ENCODE data around the gene ASPSCR1. TPM values are rescaled to one million over a fixed set of nuclear protein-coding genes. Genes with fewer than 3 reads are reported as not detected.

ASPSCR1 gene
- total RNA-seq, 2 experiments from 2014 or later, result 34.4 to 35.1 TPM

DNA sequence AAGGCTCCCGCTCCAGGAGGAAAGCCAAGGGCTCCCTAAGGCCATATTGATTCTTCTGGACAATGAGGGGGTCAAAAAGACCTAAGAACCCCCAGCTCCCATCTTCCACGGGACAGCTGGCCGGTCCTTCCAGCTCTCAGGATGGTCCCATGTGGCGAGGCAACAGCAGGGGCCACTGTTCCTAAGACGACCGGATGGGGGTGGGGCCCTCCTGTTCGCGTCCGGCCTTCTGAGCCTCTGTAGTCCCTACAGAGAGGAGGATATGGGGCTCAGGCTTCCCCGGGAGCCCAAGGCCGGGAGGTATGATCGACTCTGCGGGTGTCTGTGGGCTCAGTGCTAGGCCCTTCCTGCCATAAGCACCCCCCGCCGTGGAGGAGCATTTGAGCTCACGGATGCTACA lies 66.1 kb downstream of the ASPSCR1 start:
- peaks cover 2% of the 10 kb centered on the region for H3K36me3 Mint-ChIP-seq
- no peak for DNase-seq
- no peak for ATAC-seq (ENCODE audit: low read depth)
- POLR2A ChIA-PET, result interaction anchor here (0.7 to 1.0 kb wide), 2 partner anchors 53 to 78 kb away, joined by 3 to 5 read pairs; no protein-coding TSS in a partner anchor
- H3K9me3 Mint-ChIP-seq, result no peaks in the 10 kb centered on the region
- H3K4me3 Mint-ChIP-seq, result no peak overlapping the region
- H3K27me3 Mint-ChIP-seq, result no peaks in the 10 kb centered on the region
- H3K4me1 Mint-ChIP-seq, result peaks cover 9% of the 10 kb centered on the region
- H3K27ac Mint-ChIP-seq, result no peak overlapping the region

GRCh38 chr17:82045936-82046484 lies 68.6 kb downstream of the ASPSCR1 start:
- H3K36me3 Mint-ChIP-seq, result peaks cover 2% of the 10 kb centered on the region
- peaks cover 5% of the 10 kb centered on the region for H3K4me1 Mint-ChIP-seq
- no peak for ATAC-seq (ENCODE audit: low read depth)
- DNase-seq, result no peak
- H3K27me3 Mint-ChIP-seq, result no peaks in the 10 kb centered on the region
- POLR2A ChIA-PET, result no interaction called here
- H3K4me3 Mint-ChIP-seq, result no peak overlapping the region
- H3K27ac Mint-ChIP-seq, result no peak overlapping the region
- H3K9me3 Mint-ChIP-seq, result no peaks in the 10 kb centered on the region

DNA sequence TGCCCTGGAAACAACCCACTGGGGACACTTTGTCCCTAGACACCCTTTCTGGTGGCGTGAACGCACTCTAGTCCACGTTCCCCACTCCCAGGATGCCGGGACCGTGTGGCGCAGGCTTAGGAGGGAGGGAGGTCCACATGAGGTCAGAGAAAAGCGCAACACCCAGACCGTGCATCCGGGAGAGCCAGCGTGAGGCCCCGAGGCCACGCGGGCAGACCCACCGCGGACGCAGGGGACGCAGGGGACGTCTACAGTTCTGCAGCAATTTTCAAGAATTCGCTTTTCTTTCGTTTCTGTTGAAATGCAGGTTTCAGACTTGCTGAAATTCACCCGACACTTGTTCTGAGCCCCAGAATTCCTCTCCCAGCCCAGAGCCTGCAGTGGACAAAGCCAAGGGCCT lies 69.5 kb downstream of the ASPSCR1 start:
- Mint-ChIP-seq H3K27me3 (no peaks in the 10 kb centered on the region), H3K27ac (no peak overlapping the region), H3K9me3 (no peaks in the 10 kb centered on the region), H3K36me3 (peaks cover 2% of the 10 kb centered on the region), H3K4me3 (no peak overlapping the region), H3K4me1 (peaks cover 5% of the 10 kb centered on the region)
- no peak for ATAC-seq (ENCODE audit: low read depth)
- no peak for DNase-seq
- POLR2A ChIA-PET, result no interaction called here

DNA sequence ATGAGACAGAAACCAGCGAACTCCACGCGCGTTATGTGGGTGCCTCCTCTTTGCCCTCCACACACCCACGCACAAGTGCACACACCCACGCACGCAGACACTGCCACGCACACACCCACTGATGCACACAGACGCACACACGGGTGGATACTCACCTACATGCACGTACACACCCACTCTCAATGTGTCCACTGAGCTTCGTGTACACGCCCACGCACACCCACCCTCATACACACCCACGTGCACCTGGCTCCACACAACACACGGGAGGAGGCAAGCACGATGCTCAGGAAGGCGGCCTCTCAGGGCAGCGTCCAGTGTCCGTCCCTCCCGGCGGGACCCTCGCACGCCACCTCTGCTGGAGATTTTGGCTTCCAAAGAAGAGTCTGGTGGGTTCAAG lies 70.0 kb downstream of the ASPSCR1 start:
- no peaks in the 10 kb centered on the region for H3K9me3 Mint-ChIP-seq
- ATAC-seq (ENCODE audit: low read depth), result no peak
- no peaks in the 10 kb centered on the region for H3K27me3 Mint-ChIP-seq
- peaks cover 5% of the 10 kb centered on the region for H3K4me1 Mint-ChIP-seq
- no peak for DNase-seq
- no peak overlapping the region for H3K4me3 Mint-ChIP-seq
- peaks cover 2% of the 10 kb centered on the region for H3K36me3 Mint-ChIP-seq
- no peak overlapping the region for H3K27ac Mint-ChIP-seq
- POLR2A ChIA-PET, result interaction anchor here (1.0 kb wide), 1 partner anchor 10 kb away, joined by 4 read pairs; the partner anchor contains the start of gene DCXR

- ATAC-seq (ENCODE audit: low read depth) (no peak), DNase-seq (no peak)
- Mint-ChIP-seq H3K36me3 (peaks cover 2% of the 10 kb centered on the region), H3K27ac (no peak overlapping the region), H3K4me1 (peaks cover 8% of the 10 kb centered on the region), H3K9me3 (no peaks in the 10 kb centered on the region), H3K4me3 (no peak overlapping the region), H3K27me3 (no peaks in the 10 kb centered on the region)
- POLR2A ChIA-PET, result interaction anchor here (1.0 kb wide), 1 partner anchor 10 kb away, joined by 4 read pairs; the partner anchor contains the start of gene DCXR
Measured at GRCh38 chr17:82047914-82048570, 70.6 kb downstream of the ASPSCR1 start.

DNA sequence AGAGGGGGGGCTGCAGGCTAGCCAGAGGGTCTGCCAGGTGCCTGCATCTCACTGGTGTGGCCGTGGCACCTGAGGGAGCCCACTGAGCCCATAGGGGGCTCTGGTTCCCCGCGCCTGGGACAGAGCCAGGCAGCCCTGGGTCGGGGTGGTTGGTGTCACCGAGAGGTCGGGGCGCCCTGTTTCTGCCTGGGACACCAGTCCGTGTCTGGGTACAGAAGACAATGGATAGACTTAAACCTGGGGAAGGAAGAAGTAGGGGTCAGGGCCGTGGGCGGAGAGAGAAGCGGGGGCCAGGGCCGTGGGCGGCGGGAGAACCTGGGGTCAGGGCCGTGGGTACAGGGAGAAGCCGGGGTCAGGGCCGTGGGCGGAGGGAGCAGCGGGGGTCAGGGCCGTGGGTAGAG lies 71.1 kb downstream of the ASPSCR1 start:
- Mint-ChIP-seq H3K4me3 (no peak overlapping the region), H3K36me3 (peaks cover 2% of the 10 kb centered on the region), H3K9me3 (no peaks in the 10 kb centered on the region), H3K27ac (no peak overlapping the region), H3K27me3 (no peaks in the 10 kb centered on the region), H3K4me1 (peaks cover 8% of the 10 kb centered on the region)
- DNase-seq, result no peak
- POLR2A ChIA-PET, result interaction anchor here (1.0 kb wide), 1 partner anchor 11 kb away, joined by 4 read pairs; the partner anchor contains the start of gene DCXR
- ATAC-seq (ENCODE audit: low read depth), result no peak

GRCh38 chr17:82049106-82049505 lies 71.7 kb downstream of the ASPSCR1 start:
- no peaks in the 10 kb centered on the region for H3K9me3 Mint-ChIP-seq
- ATAC-seq (ENCODE audit: low read depth), result no peak
- POLR2A ChIA-PET, result no interaction called here
- no peak for DNase-seq
- H3K27me3 Mint-ChIP-seq, result no peaks in the 10 kb centered on the region
- H3K4me1 Mint-ChIP-seq, result peaks cover 8% of the 10 kb centered on the region
- no peak overlapping the region for H3K4me3 Mint-ChIP-seq
- no peak overlapping the region for H3K27ac Mint-ChIP-seq
- H3K36me3 Mint-ChIP-seq, result peaks cover 2% of the 10 kb centered on the region

DNA sequence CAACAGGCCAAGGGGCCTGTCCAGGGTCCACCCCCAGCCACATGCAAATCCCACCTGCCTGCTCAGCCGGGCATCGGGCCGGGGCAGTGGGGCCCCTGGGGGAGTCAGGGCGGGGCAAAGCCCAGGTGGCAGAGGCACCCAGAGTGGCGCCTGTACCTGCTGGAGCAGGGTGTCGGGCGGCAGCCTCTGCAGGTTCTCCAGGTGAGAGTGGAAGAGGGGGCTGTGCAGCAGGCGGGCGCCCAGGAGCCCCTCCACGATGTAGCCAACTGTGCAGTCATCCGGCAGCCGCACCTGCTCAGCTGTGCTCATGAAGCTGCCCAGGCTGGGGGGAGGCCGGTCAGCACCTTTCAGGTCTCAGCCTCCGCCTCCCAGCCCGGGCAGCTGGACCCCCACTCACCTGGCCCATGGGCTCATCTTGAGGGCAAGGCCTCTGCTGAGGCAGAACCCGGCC lies 72.1 kb downstream of the ASPSCR1 start:
- no peak overlapping the region for H3K4me3 Mint-ChIP-seq
- POLR2A ChIA-PET, result no interaction called here
- peaks cover 8% of the 10 kb centered on the region for H3K4me1 Mint-ChIP-seq
- no peaks in the 10 kb centered on the region for H3K9me3 Mint-ChIP-seq
- no peak for DNase-seq
- H3K27ac Mint-ChIP-seq, result no peak overlapping the region
- ATAC-seq (ENCODE audit: low read depth), result no peak
- no peaks in the 10 kb centered on the region for H3K27me3 Mint-ChIP-seq
- peaks cover 2% of the 10 kb centered on the region for H3K36me3 Mint-ChIP-seq

- Mint-ChIP-seq H3K4me1 (peaks cover 8% of the 10 kb centered on the region), H3K4me3 (peak overlapping the region; percentile 86), H3K9me3 (no peaks in the 10 kb centered on the region), H3K27me3 (no peaks in the 10 kb centered on the region), H3K27ac (peak overlapping the region; percentile 86), H3K36me3 (peaks cover 2% of the 10 kb centered on the region)
- ATAC-seq (ENCODE audit: low read depth) (no peak), DNase-seq (no peak)
- POLR2A ChIA-PET, result interaction anchor here (0.8 to 1.7 kb wide), 4 partner anchors 13 to 48 kb away, joined by 3 to 8 read pairs (median 6); partner anchors contain the start of genes DCXR and FASN
Measured at GRCh38 chr17:82050152-82050760, 72.8 kb downstream of the ASPSCR1 start.

GRCh38 chr17:82050761-82051641 lies 73.6 kb downstream of the ASPSCR1 start:
- H3K27me3 Mint-ChIP-seq, result no peaks in the 10 kb centered on the region
- H3K27ac Mint-ChIP-seq, result peak overlapping the region; percentile 86
- peaks cover 2% of the 10 kb centered on the region for H3K36me3 Mint-ChIP-seq
- peaks cover 9% of the 10 kb centered on the region for H3K4me1 Mint-ChIP-seq
- DNase-seq (no peak), ATAC-seq (ENCODE audit: low read depth) (peak; percentile 5)
- H3K4me3 Mint-ChIP-seq, result peak overlapping the region; percentile 86
- POLR2A ChIA-PET, result interaction anchor here (0.6 to 1.7 kb wide), 6 partner anchors 13 to 56 kb away, joined by 3 to 8 read pairs (median 5); partner anchors contain the start of genes DCXR and FASN
- no peaks in the 10 kb centered on the region for H3K9me3 Mint-ChIP-seq

DNA sequence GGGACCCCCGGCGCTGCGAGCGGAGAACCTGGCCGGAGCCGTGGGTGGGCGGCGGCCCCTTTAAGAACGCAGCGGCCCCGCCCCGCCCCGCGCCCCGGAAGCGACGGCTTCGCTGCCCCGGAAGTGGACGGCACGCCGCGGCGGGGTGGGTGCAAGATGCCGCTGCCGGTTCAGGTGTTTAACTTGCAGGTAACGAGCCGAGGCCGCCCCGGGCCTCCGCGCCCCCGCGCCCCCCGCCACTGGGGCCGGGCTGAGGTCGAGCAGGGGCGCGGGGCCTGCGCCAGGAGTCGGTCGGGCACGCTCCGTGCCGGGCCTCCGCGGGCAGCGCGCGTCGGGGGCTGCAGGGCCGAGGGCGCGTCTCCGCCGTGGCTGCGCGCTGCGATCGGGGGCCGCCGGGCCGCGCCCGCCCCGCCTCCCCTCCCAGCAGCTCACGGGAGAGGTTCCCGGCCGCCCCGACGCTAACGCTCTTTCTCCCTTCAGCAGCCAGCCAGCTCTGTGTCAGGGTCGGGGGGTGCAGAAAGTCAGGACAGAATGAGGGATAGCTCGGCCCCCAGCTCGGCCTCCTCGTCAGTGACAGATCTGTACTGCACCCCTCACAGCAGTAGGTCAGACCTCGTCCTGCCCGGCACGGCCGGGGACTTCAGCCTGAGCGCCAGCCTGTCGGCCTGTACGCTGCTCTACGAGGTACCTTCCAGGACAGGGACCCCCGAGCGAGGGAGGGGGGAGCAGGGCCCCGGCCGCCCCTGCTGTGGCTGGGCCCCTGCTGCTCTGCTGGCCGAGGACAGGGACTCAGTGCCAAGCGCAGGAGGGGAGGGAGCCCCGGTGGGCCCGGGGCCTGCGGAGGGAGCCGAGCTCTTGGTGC lies 74.6 kb downstream of the ASPSCR1 start, which contains the start of the genes GPS1 and RFNG:
GPS1 (plus strand) TSS at position 123 of the 862 bp plus-strand sequence; CDS start at position 157, 34 bp downstream.
RFNG (minus strand) TSS at position 36 of the 862 bp plus-strand sequence. CDS start 45 bp downstream, outside the sequence.
- POLR2A ChIA-PET, result interaction anchor here (0.6 to 1.7 kb wide), 6 partner anchors 13 to 341 kb away, joined by 4 to 8 read pairs (median 6); partner anchors contain the start of genes DCXR, DUS1L and FASN
- Mint-ChIP-seq H3K36me3 (peaks cover 2% of the 10 kb centered on the region), H3K27ac (peak within 1 kb of the TSS; percentile 86), H3K4me1 (peaks cover 9% of the 10 kb centered on the region), H3K4me3 (peak within 1 kb of the TSS; percentile 86), H3K27me3 (no peaks in the 10 kb centered on the region), H3K9me3 (no peaks in the 10 kb centered on the region)
- DNase-seq, result peak; percentile 93
- peak; percentile 84 for ATAC-seq (ENCODE audit: low read depth)

GRCh38 chr17:82052638-82053059 lies 75.2 kb downstream of the ASPSCR1 start:
- no peaks in the 10 kb centered on the region for H3K27me3 Mint-ChIP-seq
- ATAC-seq (ENCODE audit: low read depth), result no peak
- no peaks in the 10 kb centered on the region for H3K9me3 Mint-ChIP-seq
- H3K4me3 Mint-ChIP-seq, result peak overlapping the region; percentile 74
- POLR2A ChIA-PET, result interaction anchor here (1.2 to 1.4 kb wide), 5 partner anchors 12 to 74 kb away, joined by 3 to 8 read pairs (median 4); partner anchors contain the start of genes DCXR, DUS1L and FASN
- H3K36me3 Mint-ChIP-seq, result peaks cover 1% of the 10 kb centered on the region
- no peak for DNase-seq
- H3K4me1 Mint-ChIP-seq, result peaks cover 8% of the 10 kb centered on the region
- peak overlapping the region; percentile 58 for H3K27ac Mint-ChIP-seq
